BE2C (cell line): ENCODE results near the gene PTPRE.

Source experiments
- DNase-seq: peaks from one replicate; pipeline ENCODE4 v3.0.0-alpha.2; 2020
- H3K27me3 ChIP-seq: fragments of 250-450 bp; sonication (Bioruptor Pico); 2 replicates; pipeline ENCODE4 v1.5.1; 2020; ENCODE audit warnings: mild to moderate bottlenecking
- H3K36me3 ChIP-seq: fragments of 250-450 bp; sonication (Bioruptor Pico); 2 replicates; pipeline ENCODE4 v1.5.1; 2020; ENCODE audit warnings: mild to moderate bottlenecking
- H3K4me1 ChIP-seq: fragments of 250-450 bp; sonication (Bioruptor Pico); 2 replicates; pipeline ENCODE4 v1.5.1; 2020
- H3K4me3 ChIP-seq: 2 replicates; pipeline ENCODE4 v1.5.1; 2011; ENCODE audit warnings: low read depth, low read length
- H3K9me3 ChIP-seq: fragments of 250-450 bp; sonication (Bioruptor Pico); 2 replicates; pipeline ENCODE4 v1.5.1; 2020
- CTCF ChIP-seq: IDR thresholded peaks from 2 replicates; pipeline ENCODE4 v1.5.1; 2012; ENCODE audit warnings: mild to moderate bottlenecking, low read depth, low read length

Gene PTPRE

GRCh38 chr10:128064108-128064969 lies 157.4 kb downstream of the PTPRE start:
- Histone ChIP-seq H3K27me3 (no peaks in the 10 kb centered on the region), H3K4me1 (no peaks in the 10 kb centered on the region), H3K36me3 (no peaks in the 10 kb centered on the region), H3K4me3 (no peak overlapping the region), H3K9me3 (no peaks in the 10 kb centered on the region)
- no peak for DNase-seq
- no peak for TF ChIP-seq CTCF

- Histone ChIP-seq H3K36me3 (no peaks in the 10 kb centered on the region), H3K4me3 (no peak overlapping the region), H3K9me3 (no peaks in the 10 kb centered on the region), H3K4me1 (no peaks in the 10 kb centered on the region), H3K27me3 (no peaks in the 10 kb centered on the region)
- no peak for TF ChIP-seq CTCF
- DNase-seq, result no peak
Observed at GRCh38 chr10:128064970-128065580, 158.2 kb downstream of the PTPRE start.

- no peaks in the 10 kb centered on the region for H3K27me3 ChIP-seq
- no peaks in the 10 kb centered on the region for H3K4me1 ChIP-seq
Observed at GRCh38 chr10:128065881-128066534, 159.1 kb downstream of the PTPRE start.

GRCh38 chr10:128066870-128067382 lies 160.0 kb downstream of the PTPRE start:
- no peaks in the 10 kb centered on the region for H3K9me3 ChIP-seq
- no peaks in the 10 kb centered on the region for H3K4me1 ChIP-seq
- H3K27me3 ChIP-seq, result no peaks in the 10 kb centered on the region
- H3K4me3 ChIP-seq, result no peak overlapping the region
- no peak for TF ChIP-seq CTCF
- DNase-seq, result no peak
- no peaks in the 10 kb centered on the region for H3K36me3 ChIP-seq

More at GRCh38 chr10:128065881-128066534, 159.1 kb downstream of the PTPRE start:
- Histone ChIP-seq H3K4me3 (no peak overlapping the region), H3K36me3 (no peaks in the 10 kb centered on the region), H3K9me3 (no peaks in the 10 kb centered on the region)
- TF ChIP-seq CTCF, result no peak
- no peak for DNase-seq

- no peak for TF ChIP-seq CTCF
- H3K4me1 ChIP-seq, result no peaks in the 10 kb centered on the region
- no peaks in the 10 kb centered on the region for H3K36me3 ChIP-seq
- H3K27me3 ChIP-seq, result no peaks in the 10 kb centered on the region
- H3K9me3 ChIP-seq, result no peaks in the 10 kb centered on the region
- no peak overlapping the region for H3K4me3 ChIP-seq
- DNase-seq, result no peak
Observed at GRCh38 chr10:128067691-128068397, 160.9 kb downstream of the PTPRE start.
